ENCODE measurements around the gene ADGRB2.
A peak's percentile ranks its signal among the peaks of the same experiment; 100 is the strongest.

The ADGRB2 gene

GRCh38 chr1:31702836-31703404, 61.2 kb downstream of the ADGRB2 start:
- no peak for DNase-seq (ENCODE audit: low read depth)

- peak; percentile 91 for DNase-seq (ENCODE audit: low read depth)
Measured at GRCh38 chr1:31701091-31701736, 62.9 kb downstream of the ADGRB2 start.

GRCh38 chr1:31700468-31701090, 63.6 kb downstream of the ADGRB2 start:
- DNase-seq (ENCODE audit: low read depth), result no peak

GRCh38 chr1:31699341-31699891, 64.7 kb downstream of the ADGRB2 start:
- DNase-seq (ENCODE audit: low read depth), result no peak

GRCh38 chr1:31697369-31697984, 66.7 kb downstream of the ADGRB2 start:
- DNase-seq (ENCODE audit: low read depth), result no peak

- no peak for DNase-seq (ENCODE audit: low read depth)
Measured at GRCh38 chr1:31696242-31696641, 67.9 kb downstream of the ADGRB2 start.

- DNase-seq (ENCODE audit: low read depth), result no peak
Measured at GRCh38 chr1:31695327-31695726, 68.8 kb downstream of the ADGRB2 start.

- no peak for DNase-seq (ENCODE audit: low read depth)
Measured at GRCh38 chr1:31694964-31695313, 69.2 kb downstream of the ADGRB2 start.

GRCh38 chr1:31694069-31694963, 69.8 kb downstream of the ADGRB2 start:
- no peak for DNase-seq (ENCODE audit: low read depth)

- DNase-seq (ENCODE audit: low read depth), result no peak
Measured at GRCh38 chr1:31693231-31693630, 70.9 kb downstream of the ADGRB2 start.

GRCh38 chr1:31691951-31692350, 72.2 kb downstream of the ADGRB2 start:
- no peak for DNase-seq (ENCODE audit: low read depth)

GRCh38 chr1:31691446-31691845, 72.7 kb downstream of the ADGRB2 start:
- no peak for DNase-seq (ENCODE audit: low read depth)

- DNase-seq (ENCODE audit: low read depth), result no peak
Measured at GRCh38 chr1:31690921-31691320, 73.2 kb downstream of the ADGRB2 start.

GRCh38 chr1:31689854-31690253, 74.3 kb downstream of the ADGRB2 start:
- peak; percentile 89 for DNase-seq (ENCODE audit: low read depth)

- DNase-seq (ENCODE audit: low read depth), result no peak
Measured at GRCh38 chr1:31689379-31689778, 74.8 kb downstream of the ADGRB2 start.

- no peak for DNase-seq (ENCODE audit: low read depth)
Measured at GRCh38 chr1:31688233-31688918, 75.8 kb downstream of the ADGRB2 start.

GRCh38 chr1:31687601-31688000, 76.5 kb downstream of the ADGRB2 start:
- no peak for DNase-seq (ENCODE audit: low read depth)

GRCh38 chr1:31685795-31686194, 78.3 kb downstream of the ADGRB2 start:
- no peak for DNase-seq (ENCODE audit: low read depth)

GRCh38 chr1:31683997-31684396, 80.1 kb downstream of the ADGRB2 start:
- no peak for DNase-seq (ENCODE audit: low read depth)

GRCh38 chr1:31681415-31681814, 82.7 kb downstream of the ADGRB2 start:
- DNase-seq (ENCODE audit: low read depth), result no peak

GRCh38 chr1:31679676-31680230, 84.4 kb downstream of the ADGRB2 start:
- no peak for DNase-seq (ENCODE audit: low read depth)

Data from stromal cell of bone marrow (primary cell).